ENCODE results near the gene UBE2Q1. TPM values are rescaled to one million over a fixed set of nuclear protein-coding genes. Genes with fewer than 3 reads are reported as not detected.

Gene UBE2Q1
- total RNA-seq, 6 experiments from 2014 or later: 23.6 to 48.6 (median 33.1) TPM

- Histone ChIP-seq H3K36me3 (peaks cover 4 to 34% (median 19%) of the 10 kb centered on the region in 4 donors), H3K4me3 (no peak overlapping the region), H3K4me1 (no peaks in the 10 kb centered on the region), H3K27ac (no peak overlapping the region), H3K9me3 (no peaks in the 10 kb centered on the region), H3K27me3 (no peaks in the 10 kb centered on the region)
- intact Hi-C loops (cut with DNase I): loop anchor here in 1 of 2 donors (10.0 kb wide), 1 partner anchor 317 kb away; no protein-coding TSS in a partner anchor
- WGBS (ENCODE audit: insufficient coverage, low coverage, low lambda C conversion rate, missing lambda C conversion rate): 47% methylated on average over 4 of the region's 7 CpGs
- TF ChIP-seq POLR2A (IDR thresholded peaks at IDR 0.05): no peak
- no peak for TF ChIP-seq CTCF (IDR thresholded peaks at IDR 0.05)
- ATAC-seq (peak in 1 of 4 donors; percentile 8), DNase-seq (no peak)
Measured at GRCh38 chr1:154577346-154578057, 19.0 kb upstream of the UBE2Q1 start.

- H3K27me3 ChIP-seq: no peaks in the 10 kb centered on the region
- ATAC-seq (peak in 2 of 4 donors; percentile 5 to 9), DNase-seq (no peak)
- H3K36me3 ChIP-seq: peaks cover 4 to 21% (median 12%) of the 10 kb centered on the region in 4 donors
- 43% methylated on average over 1 of the region's 8 CpGs for WGBS (ENCODE audit: insufficient coverage, low coverage, low lambda C conversion rate, missing lambda C conversion rate)
- no peak for TF ChIP-seq POLR2A (IDR thresholded peaks at IDR 0.05)
- no peak overlapping the region for H3K27ac ChIP-seq
- intact Hi-C loops (cut with DNase I): loop anchor here in 1 of 2 donors (10.0 kb wide), 1 partner anchor 319 kb away; no protein-coding TSS in a partner anchor
- no peak overlapping the region for H3K4me3 ChIP-seq
- H3K4me1 ChIP-seq: no peaks in the 10 kb centered on the region
- H3K9me3 ChIP-seq: no peaks in the 10 kb centered on the region
Measured at GRCh38 chr1:154575951-154576566, 17.6 kb upstream of the UBE2Q1 start.

GRCh38 chr1:154575147-154575927 lies 16.9 kb upstream of the UBE2Q1 start:
- Histone ChIP-seq H3K36me3 (peaks cover under 1 to 14% (median 5%) of the 10 kb centered on the region in 4 donors), H3K4me1 (no peaks in the 10 kb centered on the region), H3K9me3 (no peaks in the 10 kb centered on the region), H3K27me3 (no peaks in the 10 kb centered on the region), H3K4me3 (no peak overlapping the region), H3K27ac (no peak overlapping the region)
- no peak for ATAC-seq
- DNase-seq: no peak
- TF ChIP-seq CTCF (IDR thresholded peaks at IDR 0.05): no peak
- TF ChIP-seq POLR2A (IDR thresholded peaks at IDR 0.05): no peak
- 39% methylated on average over 6 of the region's 10 CpGs for WGBS (ENCODE audit: insufficient coverage, low coverage, low lambda C conversion rate, missing lambda C conversion rate)
- intact Hi-C loops (cut with DNase I): loop anchor here in 1 of 2 donors (10.0 kb wide), 1 partner anchor 319 kb away; no protein-coding TSS in a partner anchor

GRCh38 chr1:154574716-154575115 lies 16.3 kb upstream of the UBE2Q1 start:
- peaks cover 0 to 8% (median 1%) of the 10 kb centered on the region in 4 donors for H3K36me3 ChIP-seq
- intact Hi-C loops (cut with DNase I): loop anchor here in 1 of 2 donors (10.0 kb wide), 1 partner anchor 320 kb away; no protein-coding TSS in a partner anchor
- 9% methylated on average over 5 of the region's 7 CpGs for WGBS (ENCODE audit: insufficient coverage, low coverage, low lambda C conversion rate, missing lambda C conversion rate)
- no peaks in the 10 kb centered on the region for H3K27me3 ChIP-seq
- DNase-seq (no peak), ATAC-seq (no peak)
- no peaks in the 10 kb centered on the region for H3K4me1 ChIP-seq
- H3K4me3 ChIP-seq: no peak overlapping the region
- no peak overlapping the region for H3K27ac ChIP-seq
- no peaks in the 10 kb centered on the region for H3K9me3 ChIP-seq
- TF ChIP-seq POLR2A (IDR thresholded peaks at IDR 0.05) (no peak), CTCF (IDR thresholded peaks at IDR 0.05) (no peak)
